Cardiac muscle cell (in vitro differentiated cells and primary cell): ENCODE measurements around the gene BMF. TPM values are rescaled to one million over a fixed set of nuclear protein-coding genes. Genes with fewer than 3 reads are reported as not detected.

Experiments
- DNase-seq, 2 donors: peaks; one replicate each; pipeline versions ENCODE4 v3.0.0 to v3.0.0-alpha.2; 2010 to 2017; ENCODE audit warnings: low read depth in 1 of 2, low spot score in 1 of 2
- H3K27ac ChIP-seq: fragments of 200-600 bp; sonication (generic); 2 replicates; pipeline ENCODE4 v1.5.1; 2016
- H3K27me3 ChIP-seq: fragments of 200-600 bp; sonication (generic); 2 replicates; pipeline ENCODE4 v1.6.0; 2016; ENCODE audit warnings: control low read depth
- H3K36me3 ChIP-seq: fragments of 200-600 bp; sonication (generic); 2 replicates; pipeline ENCODE4 v1.5.1; 2016; ENCODE audit warnings: control low read depth
- H3K4me1 ChIP-seq: fragments of 200-600 bp; sonication (generic); 2 replicates; pipeline ENCODE4 v1.8.1; 2017; ENCODE audit warnings: low read depth, mild to moderate bottlenecking, mixed run types
- H3K4me3 ChIP-seq: fragments of 200-600 bp; sonication (generic); 2 replicates; pipeline ENCODE4 v1.5.1; 2016; ENCODE audit warnings: mild to moderate bottlenecking
- H3K9me3 ChIP-seq: fragments of 200-600 bp; sonication (generic); 2 replicates; pipeline ENCODE4 v1.5.1; 2017; ENCODE audit warnings: low read depth, mild to moderate bottlenecking, control low read depth
- CTCF ChIP-seq: IDR thresholded peaks from 2 replicates; pipeline ENCODE4 v1.5.1; 2012; ENCODE audit warnings: low read depth, mild to moderate bottlenecking, low read length
- polyA plus RNA-seq: library from polyadenylated mRNA; unstranded; fragments of >200 nt; fragmentation: Nextera tagmentation; extraction: Ambion mirVana; gene quantifications from 2 replicates; pipeline ENCODE4 v1.2.1, GENCODE V29; 2016
- total RNA-seq: library from RNA; depleted of rRNA; stranded (reverse); fragments of >200 nt; gene quantifications from 2 replicates; pipeline ENCODE4 v1.2.3, GENCODE V29; 2016

Gene BMF
- total and polyA plus RNA-seq, 2 experiments from 2014 or later: 8.1 to 56.1 TPM

GRCh38 chr15:40087068-40087810 is 21.4 kb downstream of the BMF start:
- Histone ChIP-seq H3K27me3 (no peaks in the 10 kb centered on the region), H3K27ac (peak overlapping the region; percentile 96), H3K4me1 (peaks cover 67% of the 10 kb centered on the region), H3K36me3 (no peaks in the 10 kb centered on the region), H3K9me3 (no peaks in the 10 kb centered on the region), H3K4me3 (no peak overlapping the region)
- DNase-seq: no peak
- TF ChIP-seq CTCF: no peak

GRCh38 chr15:40085266-40085665 is 23.4 kb downstream of the BMF start:
- DNase-seq: peak in 1 of 2 donors; percentile 52
- peak overlapping the region; percentile 11 for H3K27ac ChIP-seq
- no peaks in the 10 kb centered on the region for H3K36me3 ChIP-seq
- H3K4me1 ChIP-seq: peaks cover 65% of the 10 kb centered on the region
- no peaks in the 10 kb centered on the region for H3K9me3 ChIP-seq
- no peak overlapping the region for H3K4me3 ChIP-seq
- no peak for TF ChIP-seq CTCF
- H3K27me3 ChIP-seq: no peaks in the 10 kb centered on the region

DNA sequence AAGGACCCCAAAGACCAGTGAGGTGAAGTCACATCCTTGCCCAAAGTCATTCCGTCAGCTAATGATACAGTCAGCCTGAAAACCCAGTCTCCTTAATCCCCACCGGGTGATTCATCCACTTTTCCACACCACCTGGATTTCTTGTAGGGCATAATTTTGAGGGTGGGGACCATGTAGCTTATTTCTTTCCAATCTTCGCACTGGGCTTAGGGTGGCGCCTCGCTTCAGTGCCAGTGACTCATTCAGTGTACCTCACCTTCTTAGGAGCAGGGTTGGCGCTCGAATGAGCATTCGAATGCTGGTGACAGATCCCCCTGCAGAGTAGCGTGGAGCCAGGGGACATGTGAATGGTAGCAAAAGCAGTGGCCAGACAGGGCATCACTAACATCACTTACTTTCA is 24.0 kb downstream of the BMF start:
- Histone ChIP-seq H3K36me3 (no peaks in the 10 kb centered on the region), H3K27me3 (no peaks in the 10 kb centered on the region), H3K9me3 (no peaks in the 10 kb centered on the region), H3K27ac (no peak overlapping the region), H3K4me3 (no peak overlapping the region), H3K4me1 (peaks cover 64% of the 10 kb centered on the region)
- TF ChIP-seq CTCF: no peak
- no peak for DNase-seq

DNA sequence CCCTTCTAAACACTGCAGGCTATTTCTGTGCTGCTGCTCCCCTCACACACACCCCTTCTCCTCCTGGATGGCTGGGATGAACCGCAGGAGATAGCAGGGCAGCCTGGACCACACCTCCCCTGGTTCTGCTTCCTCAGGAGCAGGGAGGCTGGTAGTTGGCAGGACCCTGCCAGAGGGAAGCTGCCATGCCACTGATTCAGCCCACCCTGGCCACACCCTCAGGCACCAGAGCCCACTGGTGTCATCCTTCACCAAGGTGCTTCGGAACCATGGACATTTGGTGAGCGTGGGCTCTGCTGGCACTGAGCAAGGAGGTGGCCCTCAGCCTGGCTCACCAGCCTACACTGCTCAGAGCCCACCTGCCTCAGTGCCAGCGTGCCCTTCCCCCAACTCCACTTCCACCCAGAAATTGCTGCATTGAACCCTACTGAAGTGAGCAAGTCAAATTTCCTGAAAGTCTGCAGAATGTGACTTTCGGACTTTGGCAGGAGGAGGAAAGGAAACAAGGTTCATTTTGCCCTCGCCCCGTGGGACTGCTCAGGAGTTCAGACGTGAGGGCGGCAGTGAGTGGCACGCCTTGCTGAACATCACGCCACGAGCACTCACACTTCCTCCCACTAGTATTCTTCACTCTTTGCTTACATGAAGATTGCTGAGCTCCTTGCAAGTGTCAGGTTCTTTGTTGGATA is 26.3 kb downstream of the BMF start:
- TF ChIP-seq CTCF: no peak
- Histone ChIP-seq H3K36me3 (no peaks in the 10 kb centered on the region), H3K9me3 (no peaks in the 10 kb centered on the region), H3K4me3 (no peak overlapping the region), H3K27me3 (no peaks in the 10 kb centered on the region), H3K4me1 (peaks cover 42% of the 10 kb centered on the region), H3K27ac (peak overlapping the region; percentile 89)
- no peak for DNase-seq

GRCh38 chr15:40081691-40082194 is 26.9 kb downstream of the BMF start:
- Histone ChIP-seq H3K4me1 (peaks cover 36% of the 10 kb centered on the region), H3K27me3 (no peaks in the 10 kb centered on the region), H3K4me3 (no peak overlapping the region), H3K9me3 (no peaks in the 10 kb centered on the region), H3K27ac (peak overlapping the region; percentile 89), H3K36me3 (no peaks in the 10 kb centered on the region)
- TF ChIP-seq CTCF: peak; percentile 14
- peak; percentile 86 to 94 for DNase-seq
